GDM1 (cell line): ENCODE results near the gene C1orf21.

ENCODE experiments used
- DNase-seq: peaks from one replicate; lab custom pipeline; 2025; lab: John Stamatoyannopoulos, UW

C1orf21 gene

DNA sequence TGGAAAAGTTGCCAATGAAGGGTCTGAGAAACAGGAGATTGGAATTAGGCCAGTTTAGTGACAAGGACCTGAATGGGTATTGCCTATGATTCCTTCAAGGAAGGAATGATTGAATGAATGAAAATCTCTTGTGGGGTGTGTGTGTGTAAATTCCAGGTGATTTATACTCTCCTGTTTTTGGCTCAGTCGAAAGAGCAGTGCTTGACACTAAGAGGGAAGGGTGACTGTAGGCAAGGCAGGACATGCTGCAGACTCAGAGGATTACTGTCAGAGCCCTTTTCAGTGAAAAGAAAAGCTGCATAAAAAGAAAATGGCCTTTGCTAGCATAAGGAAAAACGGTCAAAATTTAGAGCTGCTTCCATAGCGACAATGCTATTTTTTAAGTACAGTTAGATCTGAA lies 30.1 kb downstream of the C1orf21 start:
- DNase-seq, result no peak

DNA sequence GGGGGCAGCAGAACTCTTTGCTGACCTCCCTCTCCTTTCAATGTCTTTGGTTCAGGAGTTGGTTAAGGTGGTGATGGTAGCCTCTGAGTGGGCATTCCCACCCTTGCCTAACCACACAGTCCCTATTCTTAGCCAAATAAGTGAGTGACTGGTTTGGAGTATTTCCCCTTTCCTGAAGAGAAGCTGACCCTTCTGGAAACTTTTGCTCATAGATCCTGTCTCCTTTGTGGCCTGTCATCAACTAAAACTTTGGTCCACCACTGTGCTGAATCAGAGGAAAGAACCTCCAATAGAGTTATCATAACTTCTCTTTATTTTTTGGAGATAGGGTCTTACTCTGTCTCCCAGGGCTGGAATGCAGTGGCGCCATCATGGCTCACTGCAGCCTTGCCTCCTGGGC lies 31.1 kb downstream of the C1orf21 start:
- no peak for DNase-seq

DNA sequence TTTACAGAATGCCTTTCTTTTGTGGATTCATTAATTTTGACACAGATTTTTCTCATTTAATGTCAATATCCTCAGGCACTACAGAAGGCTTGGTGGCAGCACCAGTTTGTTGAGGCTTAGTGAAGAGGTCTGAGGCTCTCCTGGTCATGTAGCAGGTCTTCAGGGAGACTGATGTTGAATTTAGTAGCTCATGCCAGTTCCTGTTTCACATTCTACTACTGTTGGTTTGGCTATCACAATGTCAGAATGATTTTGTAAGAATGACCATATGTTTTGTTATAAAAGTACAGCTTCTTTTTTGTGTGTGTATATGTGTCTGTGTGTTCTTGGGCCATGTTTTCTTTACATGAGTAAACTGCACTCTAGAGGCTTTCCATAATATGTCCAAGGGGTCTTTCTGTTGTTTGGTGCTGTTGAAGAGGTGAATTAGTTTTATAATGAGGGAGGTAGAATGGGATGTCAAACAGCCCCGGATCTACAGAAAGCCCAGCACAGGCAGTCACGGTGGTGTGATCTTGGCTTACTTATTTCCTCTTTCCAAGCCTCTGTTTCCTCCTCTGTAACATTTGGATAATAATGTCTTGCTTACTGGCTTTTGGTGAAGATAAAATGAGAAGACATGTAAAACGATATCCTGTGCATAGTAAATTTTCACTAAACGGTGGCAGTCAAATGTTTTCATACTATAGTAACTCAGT lies 32.0 kb downstream of the C1orf21 start:
- DNase-seq, result peak; percentile 30

DNA sequence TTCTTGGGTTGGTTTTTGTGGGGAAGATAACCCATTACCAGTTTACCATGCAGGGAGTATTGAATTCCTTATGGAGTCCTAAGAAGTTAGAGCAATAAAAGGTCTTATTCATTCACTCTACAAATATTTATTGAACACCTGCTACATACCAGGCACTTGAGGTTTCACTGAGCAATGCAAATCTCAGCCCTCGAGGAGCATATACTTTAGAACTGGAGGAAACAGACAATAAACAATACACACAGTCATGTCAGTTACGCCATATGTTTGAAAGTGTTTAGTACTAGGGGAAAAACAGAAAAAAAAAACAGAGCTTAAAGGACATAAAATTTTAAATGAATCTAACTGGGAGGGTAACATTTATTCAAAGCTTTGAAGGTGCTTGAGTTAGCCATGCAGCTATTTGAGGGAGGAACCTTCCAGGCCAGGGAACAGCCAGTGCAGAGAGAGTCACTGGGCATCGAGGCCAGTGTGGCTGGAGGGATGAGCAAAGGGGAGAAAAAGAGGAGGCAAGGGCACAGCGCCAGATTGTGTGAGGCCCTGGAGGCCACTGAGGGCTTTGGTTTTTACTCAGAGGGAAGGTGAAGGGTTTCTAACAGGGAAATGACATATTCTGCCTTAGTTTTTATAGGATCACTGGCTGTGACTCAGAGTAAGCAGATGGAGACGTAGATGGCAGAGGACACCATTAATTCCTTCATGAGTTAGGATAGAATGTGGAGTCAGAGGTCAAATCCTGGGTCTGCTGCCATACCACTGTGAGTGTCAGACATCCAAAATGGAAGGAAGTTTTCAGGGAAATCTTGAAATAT lies 32.7 kb downstream of the C1orf21 start:
- DNase-seq, result no peak

DNA sequence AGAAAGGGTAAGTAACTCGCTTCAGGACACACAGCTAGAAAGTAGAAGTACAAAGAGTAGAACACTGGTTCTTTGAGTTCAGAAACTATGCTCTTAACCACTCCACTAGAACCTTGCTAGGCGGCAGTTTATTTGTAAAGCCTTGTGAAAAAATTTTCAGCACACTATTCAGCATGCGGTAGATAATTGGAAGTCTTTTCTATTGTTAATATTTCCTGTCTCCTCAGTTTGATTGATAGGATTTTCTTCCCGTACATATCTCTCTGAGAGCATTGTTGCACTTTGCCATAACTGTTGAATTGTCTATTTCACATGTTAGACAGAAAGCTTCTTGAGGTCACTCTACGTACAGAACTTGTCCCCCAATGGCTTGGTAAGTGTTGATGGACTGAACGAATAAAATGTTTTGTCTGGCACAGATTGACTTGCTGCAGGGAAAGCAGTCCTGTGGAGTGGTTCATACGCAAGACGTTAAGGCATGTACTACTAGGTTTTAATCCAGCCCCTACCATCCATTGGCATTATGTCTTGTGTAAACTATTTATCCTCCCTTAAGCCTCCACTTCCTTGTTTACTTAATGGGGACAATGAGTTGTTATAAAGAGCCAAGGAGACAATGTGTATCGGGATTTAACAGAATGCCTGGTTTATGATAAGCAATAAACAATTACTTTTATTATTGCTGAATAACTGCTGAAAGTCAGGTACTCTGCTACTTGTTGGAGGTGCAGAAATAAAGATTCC lies 35.8 kb downstream of the C1orf21 start:
- no peak for DNase-seq

DNA sequence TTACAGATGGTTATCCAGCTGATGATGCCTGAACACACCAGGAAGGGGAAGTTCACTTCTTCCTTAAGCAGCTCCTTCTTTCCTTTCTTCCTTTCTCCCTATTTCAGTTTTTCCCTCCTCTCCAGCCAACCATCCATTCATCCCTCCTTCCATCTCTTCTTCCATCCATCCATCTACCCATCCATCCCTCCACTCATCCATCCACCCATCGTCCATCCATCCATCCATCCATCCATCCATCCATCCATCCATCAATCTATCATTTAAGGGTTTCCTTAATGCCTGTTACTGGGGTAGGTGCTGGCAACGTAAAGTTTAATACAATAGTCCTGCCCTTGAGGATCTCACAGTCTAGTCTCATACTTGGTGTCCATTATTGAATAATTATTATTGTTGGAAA lies 36.8 kb downstream of the C1orf21 start:
- no peak for DNase-seq

DNA sequence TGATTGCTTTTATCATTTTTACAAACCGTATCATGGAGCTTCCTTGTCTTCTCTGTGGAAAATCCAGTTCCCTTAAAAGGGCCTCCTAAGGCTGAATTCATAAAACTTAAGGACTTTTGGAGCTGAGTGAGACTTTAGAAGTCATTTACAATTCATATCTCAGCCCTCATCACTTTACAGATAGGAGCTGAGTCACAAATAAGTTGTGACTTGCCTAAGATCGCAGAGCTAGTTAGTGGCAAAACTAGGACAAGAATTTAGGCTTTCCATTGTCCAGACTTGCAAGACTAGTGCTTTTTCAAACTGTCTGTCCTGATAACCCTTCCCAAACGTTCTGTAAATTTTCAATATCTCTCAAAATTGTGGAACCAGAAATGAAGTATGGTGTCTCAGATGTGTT lies 37.3 kb downstream of the C1orf21 start:
- no peak for DNase-seq

DNA sequence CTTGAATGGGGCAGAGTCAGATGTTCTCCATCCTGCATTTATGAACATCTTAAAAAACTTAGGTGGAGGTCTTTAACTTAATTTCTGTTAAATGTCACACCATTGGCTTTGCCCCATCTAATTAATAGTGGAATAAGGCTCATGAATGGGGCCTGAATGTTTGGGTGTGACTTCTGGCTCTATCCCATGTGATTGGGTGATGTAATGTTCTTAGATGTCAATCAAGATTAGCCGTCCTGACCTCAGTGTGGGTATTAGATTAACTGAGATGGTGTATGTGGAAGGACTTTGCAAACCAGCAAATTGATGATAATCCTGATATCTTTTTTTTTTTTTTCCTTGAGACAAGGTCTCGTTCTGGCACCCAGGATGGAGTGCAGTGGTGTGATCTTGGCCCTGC lies 38.1 kb downstream of the C1orf21 start:
- no peak for DNase-seq

DNA sequence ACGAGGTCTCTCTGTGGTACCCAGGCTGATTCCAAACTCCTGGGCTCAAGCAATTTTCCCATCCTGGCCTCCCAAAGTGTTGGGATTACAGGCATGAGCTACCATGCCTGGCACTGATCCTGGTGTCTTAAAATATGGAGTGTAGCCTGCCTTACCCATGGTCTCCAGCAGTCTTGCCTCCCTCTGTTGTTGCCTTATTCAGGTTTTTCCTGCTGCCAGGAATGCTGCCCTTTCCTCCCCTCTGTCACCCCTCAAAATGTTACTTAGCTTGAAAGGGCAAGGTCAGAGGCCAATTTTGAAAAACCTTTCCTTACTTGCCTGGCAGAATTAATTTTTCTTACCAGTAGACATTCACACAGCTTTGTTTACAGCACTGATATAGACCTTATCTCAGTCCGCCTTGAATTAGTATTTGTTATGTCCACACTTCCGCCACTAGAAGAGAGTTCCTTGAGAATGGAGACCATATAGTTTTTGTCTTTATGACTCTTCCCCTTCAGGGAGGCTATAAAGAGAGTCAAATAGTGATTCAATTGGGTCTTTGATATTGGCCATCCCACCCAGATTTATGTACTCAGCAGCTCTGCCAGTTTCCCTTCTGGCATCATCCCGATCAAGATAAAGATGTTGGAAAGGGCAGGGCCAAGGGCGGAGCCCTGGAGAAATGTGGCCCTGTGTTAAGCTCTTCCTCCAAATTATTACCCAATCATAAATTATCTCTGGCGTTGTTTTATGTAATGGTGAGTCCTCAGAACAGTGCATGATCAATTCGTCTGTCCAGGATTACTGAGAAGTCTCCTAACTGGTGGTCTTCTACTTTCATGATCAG lies 38.8 kb downstream of the C1orf21 start:
- no peak for DNase-seq

DNA sequence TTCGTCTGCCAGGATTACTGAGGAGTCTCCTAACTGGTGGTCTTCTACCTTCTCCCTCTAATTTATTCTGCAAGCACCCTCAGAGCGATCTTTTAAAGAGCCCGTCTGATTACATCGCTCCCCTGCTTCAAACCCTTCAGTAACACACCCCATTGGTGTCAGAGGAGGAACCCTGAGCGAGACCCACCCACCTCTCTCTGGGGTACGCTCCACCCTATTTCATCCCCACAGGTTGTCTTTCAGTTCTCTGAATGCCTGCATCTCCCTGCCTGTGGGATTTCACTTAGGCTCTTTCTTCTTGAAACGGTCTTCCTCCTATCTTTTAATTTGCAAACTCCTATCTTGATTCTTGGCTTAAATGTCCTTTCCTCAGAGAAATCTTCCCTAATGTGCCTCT lies 39.4 kb downstream of the C1orf21 start:
- DNase-seq, result no peak

DNA sequence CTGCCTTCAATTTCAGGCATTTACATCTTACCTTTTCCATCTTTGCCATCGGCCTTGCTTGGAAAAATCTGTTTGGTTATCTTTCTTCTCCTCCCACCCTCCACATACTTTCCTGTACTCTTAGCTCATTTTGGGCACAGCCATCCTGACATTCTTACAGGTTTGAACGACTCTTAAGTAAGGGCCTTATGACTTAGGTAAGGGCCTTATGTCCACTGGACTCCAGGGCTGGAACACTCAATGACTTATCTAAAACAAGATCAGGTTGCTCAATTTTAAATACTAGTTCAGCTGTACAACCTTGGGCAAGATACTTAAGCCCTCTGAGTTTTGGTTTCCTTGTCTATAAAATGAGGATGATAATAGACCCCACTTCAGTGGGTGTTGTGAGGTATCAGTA lies 40.9 kb downstream of the C1orf21 start:
- no peak for DNase-seq

DNA sequence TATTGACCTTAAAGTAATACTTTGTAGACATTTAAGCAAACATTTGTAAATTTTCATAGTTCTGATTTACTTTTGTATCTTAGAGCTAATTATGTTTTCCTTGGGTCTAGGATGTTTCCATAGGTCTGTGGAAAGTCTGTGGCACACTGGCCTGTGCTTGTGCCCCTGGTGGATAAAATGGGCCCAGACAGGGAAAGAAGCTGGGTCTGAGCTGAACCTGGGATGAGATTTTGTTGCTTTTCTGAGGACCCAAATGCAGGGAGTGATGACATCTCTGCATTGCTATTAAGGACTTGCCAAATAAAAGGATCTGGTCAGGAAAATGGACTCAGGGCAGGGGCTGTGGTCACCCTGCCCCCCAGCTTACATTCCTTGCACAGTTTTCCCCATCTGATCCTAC lies 41.8 kb downstream of the C1orf21 start:
- no peak for DNase-seq

DNA sequence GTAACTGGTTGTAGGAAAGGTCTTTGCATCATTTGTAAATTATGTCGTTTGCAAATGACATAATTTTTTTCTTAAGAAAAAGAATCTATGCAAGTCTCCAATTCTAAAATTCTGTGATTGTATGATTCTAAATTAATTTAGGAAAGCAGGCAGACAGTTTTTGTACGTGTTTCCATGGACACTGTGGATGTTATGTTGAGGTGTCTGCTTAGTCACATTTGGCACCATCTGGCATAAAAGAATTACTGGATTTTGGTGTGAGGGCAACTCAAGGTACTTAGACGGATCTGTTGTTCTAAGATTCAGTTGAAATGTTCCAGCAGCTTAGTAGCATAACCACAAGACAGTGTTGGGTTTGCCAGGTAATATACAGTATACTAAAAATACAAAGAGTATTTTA lies 42.5 kb downstream of the C1orf21 start:
- DNase-seq, result no peak

DNA sequence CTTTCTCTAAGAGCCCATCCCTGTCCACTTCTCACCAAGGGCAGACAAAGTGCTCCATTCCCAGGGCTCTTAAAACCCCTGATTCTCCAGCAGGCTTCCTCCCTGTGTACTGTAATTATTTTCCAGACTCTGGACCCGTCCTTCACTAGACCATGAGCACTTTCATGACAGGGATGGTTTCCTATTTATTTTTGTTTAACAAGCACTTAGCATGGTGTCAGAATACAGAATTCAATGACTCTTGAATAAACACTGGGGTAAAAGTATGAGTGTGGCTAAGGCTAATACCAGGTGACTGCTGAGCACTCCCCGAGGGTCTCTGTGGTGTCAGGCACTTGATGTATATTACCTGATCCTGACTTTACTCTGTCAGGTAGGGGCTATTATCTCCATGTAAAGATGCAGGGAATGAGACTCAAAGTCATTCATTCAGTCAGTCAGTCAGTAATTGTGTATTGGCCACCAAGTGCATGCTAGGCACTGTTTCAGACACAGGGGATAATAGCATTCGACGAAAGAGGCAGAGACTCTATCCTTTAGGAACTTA lies 47.2 kb downstream of the C1orf21 start:
- no peak for DNase-seq

DNA sequence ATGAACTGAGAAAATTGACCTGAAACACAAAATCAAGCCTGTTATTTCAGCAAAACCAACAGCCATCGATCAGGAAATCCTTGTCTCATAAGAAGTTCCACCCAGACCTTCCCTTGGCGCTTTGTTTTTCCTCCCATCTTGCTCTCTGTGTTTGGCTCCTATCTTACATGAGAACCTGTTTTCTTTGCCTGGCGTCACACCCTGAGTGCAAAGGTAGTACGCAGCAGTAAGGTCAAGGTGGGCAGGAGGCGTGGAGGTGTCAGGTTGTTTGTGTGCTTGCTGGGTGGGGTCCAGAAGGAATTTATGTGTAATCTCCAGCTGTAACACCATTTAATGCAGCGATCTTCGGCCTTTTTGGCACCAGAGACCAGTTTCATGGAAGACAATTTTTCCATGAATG lies 50.5 kb downstream of the C1orf21 start:
- DNase-seq, result no peak

DNA sequence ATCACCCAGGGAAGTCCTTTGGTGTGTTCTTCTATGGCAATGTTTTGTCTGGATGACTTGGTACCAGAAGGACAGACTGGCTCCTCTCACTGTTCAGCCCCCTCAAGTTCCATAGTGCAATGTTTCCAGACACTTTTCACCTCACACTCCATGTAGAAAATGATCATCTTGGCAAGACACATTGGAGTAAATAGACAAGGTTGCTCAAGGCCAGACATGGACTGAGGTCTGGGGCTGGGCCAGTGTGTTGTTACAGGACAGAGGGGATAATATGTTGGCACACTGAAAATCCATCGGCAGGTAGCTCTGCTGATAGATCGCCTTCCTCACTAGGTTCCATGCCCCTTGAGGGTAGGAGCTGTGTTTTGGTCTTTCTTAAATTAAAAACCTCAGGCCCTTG lies 51.5 kb downstream of the C1orf21 start:
- DNase-seq, result no peak

DNA sequence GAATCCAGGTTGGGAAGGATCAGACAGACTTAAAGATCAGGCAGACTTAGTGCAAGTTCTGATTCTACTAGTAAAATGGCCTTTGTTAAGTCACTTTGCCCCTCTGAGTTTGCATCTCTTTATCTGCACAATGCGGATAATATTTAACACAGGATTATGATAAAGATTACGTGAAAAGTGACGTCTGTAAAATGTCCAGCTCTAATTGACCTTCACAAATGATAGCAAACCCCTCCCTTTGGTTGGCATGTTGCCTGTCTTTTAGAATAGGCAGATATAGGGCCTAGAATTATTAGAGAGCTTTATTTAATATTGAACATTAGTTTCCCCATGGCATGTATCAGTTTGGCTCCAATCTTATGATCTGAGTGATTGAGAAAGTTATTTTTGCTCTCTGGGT lies 55.4 kb downstream of the C1orf21 start:
- DNase-seq, result no peak

DNA sequence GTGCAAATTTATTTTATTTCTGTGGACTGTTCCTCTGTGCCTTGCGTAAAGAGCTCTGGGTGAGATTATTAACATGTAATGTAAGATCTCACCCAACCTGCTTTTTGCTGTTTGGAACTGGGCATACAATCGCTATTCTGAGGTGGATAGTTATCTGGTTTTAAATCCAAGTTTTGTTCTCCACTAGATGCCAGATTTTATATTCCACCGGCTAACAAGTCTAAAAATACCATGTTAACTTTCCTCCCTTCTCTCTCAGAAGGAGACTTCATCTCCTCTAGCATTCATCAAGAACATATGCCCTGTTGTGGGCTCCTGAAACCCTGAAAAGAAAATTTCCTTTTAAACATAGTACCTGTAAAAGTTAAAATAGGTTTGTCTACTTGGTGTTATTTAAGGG lies 56.4 kb downstream of the C1orf21 start:
- no peak for DNase-seq

DNA sequence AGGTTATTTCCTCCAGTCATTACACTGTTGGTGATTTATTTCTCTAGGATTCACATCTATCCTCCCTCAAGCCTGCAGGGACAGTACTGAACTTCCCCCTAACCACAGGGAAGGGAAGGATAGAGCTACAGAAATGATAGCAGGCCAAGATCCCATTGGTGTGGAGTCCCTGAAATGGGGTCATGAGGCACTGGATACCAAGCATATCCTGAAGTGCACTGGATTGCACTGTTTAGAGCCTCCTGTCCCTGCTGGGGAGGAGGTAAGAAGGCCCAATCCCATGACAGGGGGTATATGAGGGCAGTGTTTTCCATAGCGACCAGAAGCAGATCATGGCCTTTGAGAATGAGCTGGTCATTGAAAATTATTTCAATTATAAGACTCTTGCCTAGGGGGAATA lies 56.8 kb downstream of the C1orf21 start:
- DNase-seq, result no peak

DNA sequence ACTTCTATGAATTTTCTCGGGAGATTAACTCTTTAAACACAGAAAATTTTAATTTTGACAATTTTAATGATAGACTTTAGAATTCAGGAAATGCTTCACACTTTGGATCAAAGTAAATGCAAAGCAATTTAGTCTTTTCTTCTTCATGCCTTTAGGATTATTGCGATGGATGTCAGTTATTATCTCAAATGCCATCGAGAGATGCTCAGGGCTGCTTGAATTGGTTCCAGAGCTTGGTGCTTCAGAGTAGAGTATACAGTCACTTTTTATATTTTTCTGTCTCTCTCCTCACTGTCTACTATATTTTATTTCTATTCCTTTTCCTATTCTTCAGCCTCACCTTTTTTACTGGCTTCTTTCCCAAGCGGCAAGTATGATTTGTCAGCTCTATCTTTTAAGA lies 59.2 kb downstream of the C1orf21 start:
- no peak for DNase-seq

DNA sequence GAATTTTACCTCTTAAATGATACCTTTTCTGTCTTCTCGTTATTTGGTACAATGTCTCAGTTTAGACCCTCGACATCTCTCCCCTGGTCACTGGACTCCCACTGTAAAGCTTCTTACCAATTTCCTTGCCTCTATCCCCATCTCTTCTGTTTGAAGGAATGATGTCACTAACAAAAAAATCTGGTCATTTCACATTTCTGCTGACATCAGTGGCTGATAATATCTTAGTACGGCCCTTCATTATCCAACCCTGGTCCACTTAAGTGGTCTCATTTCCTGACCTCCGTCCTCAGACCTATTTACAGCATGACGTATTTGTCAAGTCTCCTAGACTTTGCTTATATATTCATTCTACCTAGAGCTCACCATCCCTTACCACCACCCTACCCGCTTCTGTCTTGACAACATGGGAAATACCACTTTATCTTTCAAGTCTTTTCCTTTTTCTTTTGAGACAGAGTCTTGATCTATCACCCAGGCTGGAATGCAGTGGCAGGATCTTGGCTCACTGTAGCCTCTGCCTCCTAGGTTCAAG lies 60.9 kb downstream of the C1orf21 start:
- no peak for DNase-seq

DNA sequence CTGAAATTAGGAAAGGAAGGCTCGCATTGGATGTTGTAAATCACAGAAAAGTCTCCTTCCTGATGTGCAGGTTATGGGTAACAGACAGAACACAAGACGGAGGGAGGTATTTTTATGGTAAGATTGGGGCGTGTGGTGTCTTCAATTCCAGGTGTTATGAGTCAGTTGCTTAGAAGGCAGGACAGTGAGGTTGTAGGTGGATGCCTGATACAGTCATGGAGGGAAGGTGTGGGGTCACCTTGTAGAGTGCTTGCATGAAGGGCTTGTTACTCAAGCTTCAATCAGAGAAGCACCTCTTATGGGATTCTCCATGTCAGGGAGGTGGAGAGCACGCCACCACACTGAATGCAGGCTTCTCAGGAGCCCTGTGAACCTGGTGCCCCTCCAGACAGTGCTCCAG lies 63.1 kb downstream of the C1orf21 start:
- DNase-seq, result no peak
